H1 (cell line): ENCODE data around the gene MAST2. TPM values are rescaled to one million over a fixed set of nuclear protein-coding genes. Genes with fewer than 3 reads are reported as not detected.

Experiments
- CTCF ChIA-PET: fragments of 300-600 bp; sonication (Branson Sonifier 250); formaldehyde crosslinking; loops from one replicate; lab custom pipeline; 2021; ENCODE audit not compliant: partially characterized antibody; lab: Charles Lee
- POLR2A ChIA-PET: fragments of 300-600 bp; sonication (Branson Sonifier 250); formaldehyde crosslinking; loops from one replicate; lab custom pipeline; 2021; ENCODE audit warnings: inconsistent platforms; ENCODE audit not compliant: partially characterized antibody; lab: Charles Lee
- DNase-seq, 2 experiments: peaks; one replicate each; pipeline versions ENCODE4 v3.0.0 to v3.0.0-alpha.2; 2010 to 2022; ENCODE audit warnings: low spot score in 2 of 2, low read depth in 1 of 2, mixed read lengths in 1 of 2
- FAIRE-seq: peaks from 2 replicates; lab custom pipeline; 2011; peaks lifted over from hg19 to GRCh38; lab: Jason Lieb, UNC
- H2AFZ ChIP-seq: 2 replicates; pipeline ENCODE4 v1.8.1; 2012; ENCODE audit warnings: low read length, inconsistent platforms
- H2AK5ac ChIP-seq: 2 replicates; pipeline ENCODE4 v1.6.1; 2013; ENCODE audit warnings: low read depth, low read length
- H2BK120ac ChIP-seq: replicated peaks from 2 replicates; pipeline ENCODE3; 2013; ENCODE audit warnings: low read depth, low read length, inconsistent platforms
- H2BK12ac ChIP-seq: 2 replicates; pipeline ENCODE4 v1.6.1; 2013; ENCODE audit warnings: low read depth, low read length
- H2BK15ac ChIP-seq: 2 replicates; pipeline ENCODE4 v1.6.1; 2013; ENCODE audit warnings: low read length
- H2BK20ac ChIP-seq: 2 replicates; pipeline ENCODE4 v1.6.1; 2013; ENCODE audit warnings: low read length
- H2BK5ac ChIP-seq: 2 replicates; pipeline ENCODE4 v1.6.1; 2013; ENCODE audit warnings: low read depth, low read length
- H3K14ac ChIP-seq: 2 replicates; pipeline ENCODE4 v1.6.1; 2013; ENCODE audit warnings: inconsistent platforms; ENCODE audit not compliant: insufficient read length
- H3K18ac ChIP-seq: 2 replicates; pipeline ENCODE4 v1.6.1; 2013; ENCODE audit warnings: low read length; ENCODE audit errors: extremely low read depth
- H3K23ac ChIP-seq: 2 replicates; pipeline ENCODE4 v1.6.1; 2013; ENCODE audit warnings: inconsistent platforms; ENCODE audit not compliant: insufficient read length
- H3K23me2 ChIP-seq: 2 replicates; pipeline ENCODE4 v1.6.1; 2013; ENCODE audit warnings: low read depth, low read length
- H3K27ac ChIP-seq: 2 replicates; pipeline ENCODE4 v1.6.1; 2011; ENCODE audit warnings: low read depth, low read length, inconsistent platforms
- H3K27me3 ChIP-seq, 4 experiments: replicated peaks in 1 of 4; 1 replicate in 1 of 4; 2 replicates in 3 of 4; pipeline versions ENCODE4 v1.6.1 to v1.8.1; 2011 to 2013; ENCODE audit warnings: low read length in 3 of 4, mild to moderate bottlenecking in 3 of 4, inconsistent platforms in 2 of 4, mixed read lengths in 2 of 4, moderate library complexity in 1 of 4; ENCODE audit not compliant: control insufficient read depth in 3 of 4, insufficient read depth in 3 of 4; ENCODE audit errors: extremely low read depth in 1 of 4
- H3K36me3 ChIP-seq, 4 experiments: 2 replicates each; pipeline versions ENCODE4 v1.6.1 to v1.8.1; 2011 to 2013; ENCODE audit warnings: mild to moderate bottlenecking in 4 of 4, low read length in 3 of 4, moderate library complexity in 2 of 4, control low read depth in 1 of 4, inconsistent platforms in 1 of 4; ENCODE audit not compliant: insufficient read depth in 4 of 4, control insufficient read depth in 2 of 4
- H3K4ac ChIP-seq: replicated peaks from 2 replicates; pipeline ENCODE3; 2013; ENCODE audit warnings: low read length, low read depth, mixed read lengths, inconsistent platforms; ENCODE audit not compliant: insufficient read length
- H3K4me1 ChIP-seq, 4 experiments: replicated peaks in 1 of 4; 1 replicate in 1 of 4; 2 replicates in 3 of 4; pipeline versions ENCODE4 v1.6.1 to v1.8.1; 2011 to 2013; ENCODE audit warnings: low read length in 3 of 4, inconsistent platforms in 2 of 4, mixed read lengths in 1 of 4; ENCODE audit not compliant: insufficient read depth in 4 of 4, control insufficient read depth in 3 of 4
- H3K4me2 ChIP-seq, 2 experiments: 2 replicates each; pipeline versions ENCODE4 v1.6.1 to v1.8.1; 2011 to 2013; ENCODE audit warnings: low read depth in 2 of 2, low read length in 2 of 2, control low read depth in 1 of 2, inconsistent platforms in 1 of 2, mild to moderate bottlenecking in 1 of 2; ENCODE audit not compliant: insufficient read depth in 1 of 2
- H3K4me3 ChIP-seq, 4 experiments: fragments of 200-600, 300-600 bp in 1 of 4; sonication (generic), shearing (Covaris generic), sonication (Bioruptor Twin) in 1 of 4; 2 replicates each; pipeline versions ENCODE4 v1.5.1 to v1.8.1; 2011 to 2016; ENCODE audit warnings: low read length in 4 of 4, low read depth in 3 of 4, control low read depth in 2 of 4, inconsistent platforms in 2 of 4, mild to moderate bottlenecking in 2 of 4, mixed read lengths in 1 of 4, moderate library complexity in 1 of 4; ENCODE audit not compliant: insufficient read depth in 2 of 4; ENCODE audit errors: extremely low read depth in 1 of 4
- H3K56ac ChIP-seq: replicated peaks from 2 replicates; pipeline ENCODE3; 2013; ENCODE audit warnings: low read depth, mild to moderate bottlenecking, mixed read lengths, low read length, inconsistent platforms; ENCODE audit not compliant: insufficient read length
- H3K79me1 ChIP-seq: 2 replicates; pipeline ENCODE4 v1.6.1; 2013; ENCODE audit warnings: low read depth, low read length, control low read depth
- H3K79me2 ChIP-seq, 2 experiments: 2 replicates each; pipeline versions ENCODE4 v1.6.1 to v1.8.1; 2012 to 2013; ENCODE audit warnings: low read length in 2 of 2, mild to moderate bottlenecking in 2 of 2, inconsistent platforms in 1 of 2; ENCODE audit not compliant: insufficient read depth in 2 of 2, control insufficient read depth in 1 of 2
- H3K9ac ChIP-seq, 4 experiments: replicated peaks in 1 of 4; 1 replicate in 1 of 4; 2 replicates in 3 of 4; pipeline versions ENCODE4 v1.6.1 to v1.8.1; 2011 to 2013; ENCODE audit warnings: low read depth in 3 of 4, low read length in 3 of 4, control low read depth in 2 of 4, mild to moderate bottlenecking in 2 of 4, moderate library complexity in 2 of 4, inconsistent platforms in 1 of 4; ENCODE audit errors: extremely low read depth in 1 of 4
- H3K9me3 ChIP-seq, 2 experiments: 2 replicates each; pipeline versions ENCODE4 v1.6.1 to v1.8.1; 2012 to 2013; ENCODE audit warnings: mild to moderate bottlenecking in 2 of 2, moderate library complexity in 2 of 2, control low read depth in 1 of 2, inconsistent platforms in 1 of 2, low read depth in 1 of 2, low read length in 1 of 2, mixed read lengths in 1 of 2; ENCODE audit not compliant: insufficient read depth in 2 of 2
- H4K20me1 ChIP-seq, 2 experiments: replicated peaks in 1 of 2; 2 replicates each; pipeline versions ENCODE3 to v1.8.1; 2011 to 2013; ENCODE audit warnings: inconsistent platforms in 2 of 2, low read length in 2 of 2, mild to moderate bottlenecking in 1 of 2; ENCODE audit not compliant: insufficient read depth in 2 of 2, control insufficient read depth in 1 of 2
- H4K5ac ChIP-seq: 2 replicates; pipeline ENCODE4 v1.6.1; 2013; ENCODE audit warnings: low read length, low read depth, mixed read lengths, inconsistent platforms; ENCODE audit not compliant: insufficient read length
- H4K8ac ChIP-seq: 2 replicates; pipeline ENCODE4 v1.8.0; 2013; ENCODE audit warnings: mild to moderate bottlenecking, moderate library complexity, low read length, inconsistent platforms; ENCODE audit not compliant: insufficient read depth; ENCODE audit errors: extremely low read depth
- H4K91ac ChIP-seq: replicated peaks from 2 replicates; pipeline ENCODE3; 2013; ENCODE audit warnings: low read length, mixed read lengths, inconsistent platforms; ENCODE audit not compliant: insufficient read length
- BACH1 ChIP-seq: IDR thresholded peaks from 2 replicates; pipeline ENCODE4 v1.6.1; 2012; ENCODE audit warnings: low read length, improper control_type of control experiment
- CHD2 ChIP-seq: IDR thresholded peaks from 2 replicates; pipeline ENCODE4 v1.6.1; 2012; ENCODE audit warnings: low read length, improper control_type of control experiment
- CTBP2 ChIP-seq: IDR thresholded peaks from 2 replicates; pipeline ENCODE4 v1.7.0; 2011; ENCODE audit warnings: borderline replicate concordance, mild to moderate bottlenecking, moderate library complexity, mixed read lengths, low read length; ENCODE audit not compliant: insufficient read depth, insufficient read length
- RBBP5 ChIP-seq: IDR thresholded peaks from 2 replicates; pipeline ENCODE4 v1.7.1; 2012; ENCODE audit warnings: low read depth, mild to moderate bottlenecking, inconsistent platforms, low read length, moderate library complexity, borderline replicate concordance
- RNF2 ChIP-seq: fragments of 200-900, 300-1000 bp; sonication (generic); IDR thresholded peaks from 2 replicates; pipeline ENCODE4 v1.7.1; 2016; ENCODE audit warnings: borderline replicate concordance, low read depth, mild to moderate bottlenecking, antibody characterized with exemption, low read length; ENCODE audit not compliant: poor library complexity, severe bottlenecking; ENCODE audit errors: missing control alignments
- SIN3A ChIP-seq, 2 experiments: IDR thresholded peaks in 1 of 2; conservative IDR thresholded peaks in 1 of 2; 2 replicates each; pipeline ENCODE4 v1.6.1; 2011 to 2012; ENCODE audit warnings: low read length in 2 of 2, improper control_type of control experiment in 1 of 2, low read depth in 1 of 2, mild to moderate bottlenecking in 1 of 2
- SIRT6 ChIP-seq: IDR thresholded peaks from one replicate; pipeline ENCODE4 v1.7.1; 2012; ENCODE audit warnings: low read length, inconsistent platforms
- TAF7 ChIP-seq: optimal IDR thresholded peaks from 2 replicates; pipeline ENCODE3; 2011; ENCODE audit warnings: low read depth, mild to moderate bottlenecking, inconsistent platforms, low read length, moderate library complexity, borderline replicate concordance
- WGBS, 2 experiments: shearing (Covaris generic) in 1 of 2; methylation state at CpG; one replicate each; pipeline versions ENCODE4 v1.1.6 to v1.1.7; 2013 to 2015; ENCODE audit warnings: low lambda C conversion rate in 2 of 2, mixed read lengths in 2 of 2, inconsistent platforms in 1 of 2, low coverage in 1 of 2, missing lambda C conversion rate in 1 of 2; ENCODE audit not compliant: insufficient replicate concordance in 2 of 2, insufficient coverage in 1 of 2, insufficient read length in 1 of 2; ENCODE audit errors: extremely low coverage in 1 of 2, missing lambda C conversion rate in 1 of 2; 5-methylcytosine and 5-hydroxymethylcytosine counted together
- polyA plus RNA-seq, 7 experiments: library from polyadenylated mRNA; depleted of rRNA in 3 of 7; stranded (reverse) in 5 of 7; unstranded in 2 of 7; fragments of >200 nt in 5 of 7; fragments of 200-250 nt in 2 of 7; gene quantifications; 1 replicate in 5 of 7; 2 replicates in 1 of 7; 4 replicates in 1 of 7; pipeline versions ENCODE4 v1.2.1 to v1.2.3, GENCODE V29; 2011 to 2013; ENCODE audit warnings: missing spikeins in 2 of 7, mixed read lengths in 2 of 7
- total RNA-seq: library from RNA; stranded (reverse); fragmentation: NEBNext Ultra II Directional; extraction: Animal tissue kit (Norgen Biotek cat#: 25700); gene quantifications from 2 replicates; pipeline ENCODE4 v1.2.1, GENCODE V29; 2021
- TF ChIP-seq, protein P1 (sequence below): IDR thresholded peaks from 2 replicates; pipeline ENCODE4 v1.6.1; 2011; ENCODE audit warnings: low read length, improper control_type of control experiment

The MAST2 gene
- total and polyA plus RNA-seq, 2 of the 8 experiments (the other 6 are each of a cell fraction or from before 2014, with no cell fraction given) = 20.5 to 35.4 TPM

- H2BK12ac ChIP-seq = no peak overlapping the region
- no peak overlapping the region for H3K4me2 ChIP-seq
- no peaks in the 10 kb centered on the region for H4K20me1 ChIP-seq
- no peak overlapping the region for H3K4me3 ChIP-seq
- TF ChIP-seq, protein P1, sequence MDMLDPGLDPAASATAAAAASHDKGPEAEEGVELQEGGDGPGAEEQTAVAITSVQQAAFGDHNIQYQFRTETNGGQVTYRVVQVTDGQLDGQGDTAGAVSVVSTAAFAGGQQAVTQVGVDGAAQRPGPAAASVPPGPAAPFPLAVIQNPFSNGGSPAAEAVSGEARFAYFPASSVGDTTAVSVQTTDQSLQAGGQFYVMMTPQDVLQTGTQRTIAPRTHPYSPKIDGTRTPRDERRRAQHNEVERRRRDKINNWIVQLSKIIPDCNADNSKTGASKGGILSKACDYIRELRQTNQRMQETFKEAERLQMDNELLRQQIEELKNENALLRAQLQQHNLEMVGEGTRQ = no peak
- TF ChIP-seq TAF7 = no peak
- TF ChIP-seq CTBP2 = no peak
- no peak for TF ChIP-seq CHD2
- no peak for TF ChIP-seq SIN3A (conservative IDR thresholded peaks at IDR 0.05 in 1 of 2, IDR thresholded peaks at IDR 0.05 in 1 of 2; ENCODE audit: low read depth in 1 of 2, low read length in 2 of 2)
- no peak for TF ChIP-seq BACH1
- no peak for TF ChIP-seq RBBP5
- TF ChIP-seq SIRT6 = no peak
- no peak for TF ChIP-seq RNF2
- TF ChIP-seq, all 59 proteins: peak for 0
- Histone ChIP-seq H2BK120ac (no peak overlapping the region), H3K27me3 (no peaks in the 10 kb centered on the region), H4K8ac (no peak overlapping the region), H2AFZ (no peak overlapping the region), H4K5ac (no peak overlapping the region), H3K9me3 (peaks cover 0 to 2% of the 10 kb centered on the region in 2 experiments; a peak in 1 of 4 replicates), H4K91ac (no peak overlapping the region), H2BK5ac (no peak overlapping the region), H3K79me2 (peaks cover 0 to 6% of the 10 kb centered on the region in 2 experiments; a peak in 1 of 4 replicates), H3K27ac (no peak overlapping the region), H3K56ac (no peak overlapping the region), H3K18ac (no peak overlapping the region), H3K4ac (no peak overlapping the region), H3K14ac (no peak overlapping the region), H3K4me1 (no peaks in the 10 kb centered on the region), H2AK5ac (no peak overlapping the region), H2BK20ac (no peak overlapping the region), H3K36me3 (no peaks in the 10 kb centered on the region), H3K79me1 (no peaks in the 10 kb centered on the region), H3K23ac (no peak overlapping the region), H3K23me2 (no peaks in the 10 kb centered on the region), H3K9ac (no peak overlapping the region), H2BK15ac (no peak overlapping the region)
- CTCF ChIA-PET = interaction anchor here (1.1 kb wide), 1 partner anchor 41 kb away, joined by 3 read pairs; no protein-coding TSS in a partner anchor
- FAIRE-seq (no peak), DNase-seq (no peak)
- POLR2A ChIA-PET = no interaction called here
- 86% methylated on average over 8 of the region's 8 CpGs; no CpG with 5 or more reads in 1 of the 2 experiments for WGBS, 2 experiments
These were observed 191.9 kb downstream of the MAST2 start for GRCh38 chr1:45995298-45995697.
